Measurements from ENCODE around the gene SATB2. TPM values are rescaled to one million over a fixed set of nuclear protein-coding genes. Genes with fewer than 3 reads are reported as not detected.

SATB2 gene
- total RNA-seq, 1 donor from 2014 or later, result 1.3 TPM

DNA sequence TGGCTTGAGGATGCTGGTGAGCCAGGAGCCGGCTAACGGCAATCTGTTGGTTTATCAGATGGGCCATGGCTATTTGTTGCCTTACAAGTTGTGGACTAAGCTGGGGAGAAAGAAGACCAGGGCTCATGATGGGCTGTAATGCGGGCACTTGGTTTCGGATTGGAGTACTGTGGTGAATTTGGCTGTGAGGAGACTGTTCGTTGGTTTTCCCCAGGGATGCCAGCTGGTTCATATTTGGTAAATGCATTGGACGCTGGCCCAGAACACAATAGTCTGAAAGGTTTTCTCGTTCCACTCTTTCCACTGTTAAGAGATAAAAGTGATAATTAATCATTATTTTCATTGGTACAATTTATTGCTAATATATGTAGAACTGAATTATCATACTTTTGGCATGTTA lies 108.9 kb downstream of the SATB2 start:
- ATAC-seq (no peak), DNase-seq (no peak)
- intact Hi-C loops (cut with micrococcal nuclease), result no loop called here

DNA sequence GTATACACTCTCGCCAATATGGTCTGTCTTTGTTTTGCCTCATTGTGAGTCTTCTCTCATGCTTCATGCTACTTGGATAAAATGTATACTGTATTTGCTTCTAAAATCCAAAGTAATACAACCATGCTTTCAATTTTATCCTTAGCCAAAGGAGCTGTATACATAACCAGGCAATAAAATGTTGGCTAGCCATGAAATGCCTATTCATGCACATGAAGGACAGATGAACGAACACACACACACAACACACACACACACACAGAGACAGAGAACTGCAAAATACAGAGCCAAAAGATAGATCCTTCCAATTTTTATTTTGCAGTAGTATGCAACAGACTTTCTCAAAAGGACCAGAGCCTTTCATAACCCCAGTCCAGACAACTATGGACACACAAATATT lies 113.7 kb downstream of the SATB2 start:
- no peak for ATAC-seq
- no peak for DNase-seq

DNA sequence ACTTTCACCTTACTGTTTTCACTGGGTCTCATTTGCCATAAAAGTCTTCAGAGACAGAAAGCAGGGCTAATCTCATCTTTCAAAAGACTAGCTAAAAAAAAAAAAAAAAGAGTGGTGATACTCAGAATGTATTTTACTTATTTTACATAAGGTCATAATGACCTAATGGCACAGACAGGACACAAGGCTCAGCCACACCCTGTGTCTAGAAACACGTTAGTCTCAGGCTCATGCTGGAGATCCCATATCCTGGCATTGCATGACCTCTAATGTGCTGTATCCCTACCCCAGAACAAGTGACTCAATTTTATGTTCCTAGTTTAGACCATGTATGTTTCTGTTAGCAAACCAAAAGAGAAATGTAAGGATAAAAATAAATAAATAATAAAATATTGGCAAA lies 115.4 kb downstream of the SATB2 start:
- DNase-seq (no peak), ATAC-seq (no peak)
- intact Hi-C loops (cut with micrococcal nuclease), result no loop called here

More for the DNA sequence above, 113.7 kb downstream of the SATB2 start:
- intact Hi-C loops (cut with micrococcal nuclease), result no loop called here

DNA sequence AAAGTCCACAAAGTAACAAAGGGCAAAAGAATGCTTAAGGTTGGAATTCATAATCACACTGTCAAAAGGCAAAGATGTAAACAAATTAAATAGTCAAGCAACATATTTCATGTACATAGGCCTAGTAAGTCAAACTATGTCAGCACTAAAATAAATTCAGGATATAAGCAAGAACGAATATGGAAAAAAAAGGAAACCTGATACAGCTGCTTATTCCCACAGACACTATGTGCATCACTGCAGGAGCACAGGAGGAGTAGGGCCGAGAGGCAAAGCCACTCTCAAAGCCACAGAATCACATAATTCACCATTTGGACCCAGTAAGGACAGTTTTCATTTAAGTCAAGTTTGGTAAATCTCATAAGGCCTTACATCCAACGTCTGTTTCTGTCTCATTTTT lies 116.6 kb downstream of the SATB2 start:
- DNase-seq (no peak), ATAC-seq (no peak)
- intact Hi-C loops (cut with micrococcal nuclease), result no loop called here

DNA sequence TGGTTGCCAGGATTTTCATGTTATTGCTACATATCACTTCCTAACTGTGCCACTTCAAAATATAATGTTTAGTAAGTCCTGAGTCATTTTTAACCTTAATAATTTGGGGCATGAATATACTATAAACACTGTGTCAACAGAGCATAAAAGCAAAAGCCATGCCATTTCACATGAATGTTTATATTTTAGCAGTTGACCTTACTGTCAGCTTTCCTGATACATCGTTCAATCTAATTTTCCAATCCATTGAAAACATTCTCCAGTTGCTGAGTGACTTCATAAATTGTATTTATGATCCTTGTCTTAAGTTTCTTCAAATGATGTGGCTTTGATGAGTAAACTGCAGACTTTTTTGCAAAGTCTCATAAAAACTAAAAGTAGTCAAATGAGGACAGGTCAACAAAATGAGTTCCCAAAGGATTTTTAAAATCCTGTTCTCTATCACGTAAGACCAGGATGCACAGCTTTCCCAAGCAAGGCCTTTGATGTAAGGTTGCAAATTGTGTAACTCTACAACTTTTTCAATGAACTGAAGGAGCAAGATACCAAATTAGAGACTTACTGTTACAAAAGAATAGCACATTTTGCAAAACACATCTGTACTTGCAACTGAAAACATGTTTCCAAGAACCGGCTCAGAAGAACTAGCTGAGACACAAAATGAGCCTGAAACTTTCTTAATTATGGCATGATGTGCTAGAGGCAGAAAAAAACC lies 117.7 kb downstream of the SATB2 start:
- ATAC-seq (no peak), DNase-seq (no peak)
- intact Hi-C loops (cut with micrococcal nuclease), result no loop called here

DNA sequence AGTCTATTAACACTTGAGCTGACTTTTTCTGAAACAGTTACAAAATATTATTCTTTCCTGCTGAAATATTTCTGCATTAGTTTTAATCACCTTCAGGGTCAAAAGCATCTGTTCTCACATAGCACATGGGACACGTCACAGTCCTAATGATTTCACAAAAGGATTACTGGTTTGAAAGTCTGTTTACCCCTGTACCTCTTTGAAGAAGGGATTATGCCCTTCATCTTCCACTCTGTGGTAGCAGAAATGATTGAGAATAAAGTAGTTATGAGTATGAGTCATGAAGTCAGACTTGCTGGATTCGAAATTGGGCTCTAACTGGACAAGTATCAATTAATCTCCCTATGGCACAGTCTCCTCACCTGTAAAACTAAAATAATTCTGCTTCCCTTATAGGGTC lies 121.2 kb downstream of the SATB2 start:
- DNase-seq, result no peak
- intact Hi-C loops (cut with micrococcal nuclease), result no loop called here
- ATAC-seq, result no peak

DNA sequence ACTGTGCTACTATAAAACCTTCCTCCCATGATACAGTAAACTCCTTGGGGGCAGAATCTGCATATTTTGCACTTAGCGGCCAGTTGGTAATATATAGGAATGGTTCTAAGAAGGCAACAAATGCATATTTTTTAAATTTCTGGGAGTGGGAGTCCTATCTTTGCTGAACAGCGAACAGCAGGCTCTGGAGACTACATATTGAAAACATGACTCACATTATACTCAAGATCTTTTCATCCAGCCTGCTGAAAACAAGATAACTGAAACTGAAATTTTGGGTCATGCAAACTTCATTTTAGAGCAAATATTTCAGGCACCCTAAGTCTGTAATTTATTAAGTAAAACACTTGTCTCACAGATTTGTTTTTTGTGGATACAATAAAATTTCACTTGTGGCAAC lies 122.2 kb downstream of the SATB2 start:
- intact Hi-C loops (cut with micrococcal nuclease), result no loop called here

DNA sequence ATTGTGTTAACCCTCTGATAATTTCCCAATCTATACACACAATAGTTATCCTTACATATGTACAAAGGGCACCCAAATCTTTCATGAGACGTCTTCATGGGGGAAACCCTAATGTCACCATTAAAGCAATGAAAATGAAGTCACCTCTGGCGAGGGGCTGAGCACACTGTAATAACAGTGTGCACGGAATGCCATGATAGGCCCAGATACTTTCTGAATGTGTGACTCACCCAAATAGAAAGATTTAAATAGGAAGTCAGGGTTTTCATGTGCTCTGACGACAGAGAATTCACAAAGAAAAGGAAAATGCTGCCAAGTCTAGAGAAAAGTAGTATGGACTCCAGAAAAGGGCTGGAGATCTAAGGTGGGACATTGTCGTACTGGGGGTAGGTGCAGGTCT lies 128.3 kb downstream of the SATB2 start:
- no peak for ATAC-seq
- DNase-seq, result no peak
- intact Hi-C loops (cut with micrococcal nuclease), result no loop called here

More for the DNA sequence above, 122.2 kb downstream of the SATB2 start:
- ATAC-seq (no peak), DNase-seq (no peak)

DNA sequence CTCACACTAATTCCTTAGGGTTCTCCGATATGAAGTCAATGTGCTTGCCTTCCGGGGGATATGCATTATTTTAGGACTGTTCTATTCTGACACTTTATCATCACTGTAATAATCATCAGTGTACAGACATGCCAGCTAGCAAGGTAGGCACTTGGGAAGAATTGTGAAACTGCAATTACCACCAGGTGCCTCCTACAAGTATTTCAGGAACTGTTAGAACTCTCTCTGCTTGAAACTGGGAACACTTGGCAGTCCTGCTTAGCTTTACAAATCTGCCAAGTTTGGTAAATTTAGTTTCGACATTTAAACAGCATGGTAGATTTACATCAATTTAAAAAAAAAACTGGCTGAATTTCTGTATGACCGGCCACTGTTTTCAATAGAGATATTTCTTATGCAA lies 128.7 kb downstream of the SATB2 start:
- DNase-seq (no peak), ATAC-seq (no peak)
- intact Hi-C loops (cut with micrococcal nuclease), result no loop called here

DNA sequence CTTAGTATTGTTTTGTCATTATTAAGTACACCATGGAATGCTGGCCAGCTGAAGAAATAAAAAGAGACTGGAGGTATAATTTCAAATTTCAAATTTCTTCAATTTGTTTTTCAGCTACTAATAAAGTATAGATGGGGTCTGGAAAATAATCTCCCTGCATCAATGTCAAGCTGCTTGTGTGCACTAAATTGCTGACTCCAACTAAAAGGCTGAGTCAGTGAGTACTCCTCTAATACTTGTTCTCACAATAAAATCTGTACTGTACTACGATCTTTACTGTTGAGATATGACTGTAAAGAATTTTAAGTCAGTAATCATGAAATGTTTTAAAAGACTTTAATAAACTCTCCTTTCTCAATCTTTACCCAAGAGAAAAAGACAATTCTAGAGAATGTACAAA lies 131.9 kb downstream of the SATB2 start:
- no peak for DNase-seq
- ATAC-seq, result no peak
- intact Hi-C loops (cut with micrococcal nuclease), result no loop called here

DNA sequence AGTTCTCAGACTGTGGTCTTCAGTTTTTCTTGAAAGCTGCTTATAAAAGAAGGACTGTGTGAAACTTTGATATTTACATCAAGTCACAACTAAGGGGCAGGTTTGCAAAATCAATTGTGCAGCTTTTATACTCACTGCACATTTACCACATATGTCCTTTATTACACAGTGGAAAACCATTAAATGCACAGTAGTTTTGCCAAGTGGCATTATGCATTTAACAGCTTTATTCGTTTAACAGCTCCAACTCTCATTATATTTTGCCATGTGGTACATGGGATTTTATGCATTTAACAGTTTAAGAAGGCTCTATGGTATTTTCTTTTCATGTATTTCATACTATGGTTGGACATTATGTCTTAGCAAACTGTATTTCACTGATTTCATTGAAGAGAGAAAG lies 135.6 kb downstream of the SATB2 start:
- intact Hi-C loops (cut with micrococcal nuclease), result no loop called here
- no peak for DNase-seq
- ATAC-seq, result no peak

DNA sequence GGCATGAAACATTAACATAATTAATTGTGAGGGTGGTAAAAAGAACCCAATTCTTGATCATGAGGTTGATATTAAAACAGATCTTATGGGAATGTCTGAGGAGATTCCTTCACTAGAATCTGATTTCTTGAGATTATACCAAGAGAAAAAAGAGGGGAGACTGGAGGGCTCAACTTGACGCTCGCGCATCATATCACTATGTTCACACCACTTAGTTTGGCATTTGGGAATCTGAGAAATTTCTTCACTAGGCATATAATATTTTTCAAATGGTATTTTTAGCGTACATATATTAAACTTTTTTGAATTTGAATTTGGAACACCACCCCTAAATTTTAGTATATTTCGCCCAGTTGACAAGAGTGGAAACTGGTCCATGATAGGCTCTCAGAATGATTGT lies 140.1 kb downstream of the SATB2 start:
- intact Hi-C loops (cut with micrococcal nuclease), result no loop called here

DNA sequence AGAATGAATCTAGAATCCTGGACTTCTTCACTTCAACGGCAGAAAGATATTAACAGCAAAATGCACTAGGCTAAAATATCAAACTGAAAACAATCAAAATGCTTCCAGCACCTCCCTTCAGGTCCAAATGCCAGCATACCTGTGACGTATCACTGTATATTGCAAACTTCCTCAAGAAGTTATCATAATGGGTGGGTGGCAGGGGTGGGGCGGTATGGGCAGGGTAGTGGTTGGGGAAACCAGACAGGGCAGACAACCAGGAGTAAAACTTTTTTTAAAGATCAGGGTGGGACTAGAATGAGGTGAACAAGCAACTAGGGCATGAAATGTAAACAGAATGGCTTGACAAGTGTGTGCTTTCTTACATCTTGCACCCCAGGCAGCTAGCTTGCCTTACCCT lies 140.9 kb downstream of the SATB2 start:
- DNase-seq (no peak), ATAC-seq (no peak)
- intact Hi-C loops (cut with micrococcal nuclease), result no loop called here

More for the DNA sequence above, 140.1 kb downstream of the SATB2 start:
- ATAC-seq, result no peak
- DNase-seq, result no peak

DNA sequence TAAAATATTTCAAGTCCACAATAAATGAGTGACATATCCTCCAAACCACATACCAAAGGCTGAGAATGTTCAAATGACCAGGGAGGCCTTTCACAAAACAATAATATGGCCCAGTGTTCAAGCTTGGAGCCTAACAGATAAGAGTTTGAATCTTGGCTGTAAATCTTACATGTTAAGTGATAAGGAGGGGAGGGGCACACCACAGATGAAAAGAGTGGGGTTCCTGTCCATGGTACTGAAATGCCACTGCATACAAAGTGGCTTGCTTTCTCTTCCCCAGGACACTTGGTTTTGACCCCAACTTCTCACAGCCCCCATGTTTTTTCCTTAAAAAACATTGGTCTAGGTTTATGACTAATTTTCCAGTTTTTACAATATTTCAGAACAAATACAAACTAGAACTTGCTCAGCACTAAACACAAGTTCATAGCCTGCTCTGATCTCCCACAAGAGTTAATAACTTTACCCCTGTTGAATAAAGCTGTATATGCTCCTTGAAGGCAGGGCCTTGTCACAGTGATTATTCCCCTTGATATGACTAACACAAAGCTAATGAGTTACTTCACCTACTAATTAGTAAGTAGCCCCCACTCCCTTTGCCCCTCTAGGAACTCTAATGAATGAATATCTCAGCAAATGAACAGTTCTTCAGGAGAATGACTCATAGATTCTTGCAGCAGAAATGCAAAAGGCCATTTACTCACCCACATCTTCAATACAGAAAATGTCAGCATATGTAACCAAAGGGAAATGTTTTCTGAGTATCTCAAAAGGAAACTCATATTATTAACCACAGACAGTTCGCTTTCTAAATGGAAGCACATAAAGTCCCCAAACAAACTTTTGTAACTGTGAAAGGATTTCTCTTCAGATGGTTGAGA lies 142.2 kb downstream of the SATB2 start:
- ATAC-seq, result no peak
- DNase-seq, result no peak
- intact Hi-C loops (cut with micrococcal nuclease), result no loop called here

DNA sequence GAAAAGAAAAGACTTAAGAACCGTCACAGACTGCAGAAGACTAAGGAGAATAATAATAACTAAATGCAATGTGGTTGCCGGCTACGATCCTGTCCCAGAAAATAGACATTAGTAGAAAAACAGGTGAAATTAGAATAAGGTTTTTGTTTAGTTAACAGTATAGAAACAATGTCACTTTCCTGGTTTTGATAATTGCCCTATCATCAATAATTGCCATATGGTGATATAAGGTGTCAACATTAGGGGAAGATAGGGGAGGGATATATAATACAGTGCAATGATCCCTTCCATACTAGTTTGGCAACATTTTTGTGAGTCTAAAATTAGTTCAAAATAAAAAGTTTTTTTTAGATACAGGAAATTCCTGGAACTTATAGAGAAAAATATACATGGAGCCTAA lies 144.8 kb downstream of the SATB2 start:
- ATAC-seq, result no peak
- intact Hi-C loops (cut with micrococcal nuclease), result no loop called here

DNA sequence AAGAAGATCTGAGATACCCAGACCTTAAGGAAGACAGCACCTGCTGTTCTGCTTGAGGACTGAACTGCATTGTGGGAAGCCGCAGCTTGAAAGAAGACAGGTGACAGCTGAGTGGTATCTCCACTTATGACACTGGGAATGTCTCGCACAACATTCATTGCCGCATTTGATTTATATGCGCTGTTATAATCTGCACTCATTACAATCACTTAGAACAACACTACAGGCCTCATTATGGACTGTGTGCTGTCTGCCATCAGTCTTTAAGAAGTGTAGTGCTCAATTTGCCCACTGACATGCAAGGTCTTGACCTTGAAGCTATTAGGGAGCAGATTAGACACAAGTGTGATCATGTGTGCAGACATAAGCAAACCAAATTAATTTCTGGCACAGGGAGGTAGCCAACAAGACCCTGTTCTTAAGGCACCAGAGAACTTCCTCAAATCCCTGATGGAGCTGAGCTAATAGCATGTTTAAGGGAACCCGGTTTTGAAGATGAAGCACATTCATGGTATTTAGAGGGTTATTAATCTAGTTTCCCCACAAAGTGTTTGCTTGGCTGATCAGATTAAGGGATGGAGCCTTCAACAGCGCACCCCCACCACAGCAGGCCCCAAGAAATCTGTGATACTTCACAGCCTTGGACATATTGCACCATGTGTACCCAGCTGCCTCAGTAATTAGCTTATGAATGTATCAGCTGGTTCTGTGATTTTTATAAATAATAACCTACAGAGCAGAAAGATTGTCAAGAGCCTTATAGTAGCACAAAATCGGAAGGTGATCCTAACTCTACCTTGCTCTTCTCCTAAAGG lies 146.8 kb downstream of the SATB2 start:
- intact Hi-C loops (cut with micrococcal nuclease), result no loop called here
- ATAC-seq, result no peak
- no peak for DNase-seq

More for the DNA sequence above, 144.8 kb downstream of the SATB2 start:
- no peak for DNase-seq

DNA sequence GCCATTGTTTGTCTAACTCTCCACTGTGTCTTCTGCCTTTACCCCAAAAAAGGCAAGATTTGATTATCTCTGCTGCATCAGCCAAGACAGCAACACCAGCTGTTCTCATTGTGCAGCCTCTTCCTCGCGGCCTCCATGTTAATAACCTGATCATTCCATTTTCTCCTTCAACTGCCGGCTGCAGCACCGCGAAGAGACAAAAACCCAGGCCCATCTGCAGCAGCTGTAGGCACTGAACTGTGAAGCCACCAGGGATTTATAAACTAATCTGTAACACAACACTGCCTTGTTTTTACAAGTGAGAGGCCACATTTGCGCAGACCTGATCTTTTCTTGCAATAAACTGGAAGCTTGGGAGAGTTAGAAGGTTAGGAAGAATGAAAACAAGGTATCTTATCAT lies 147.8 kb downstream of the SATB2 start:
- ATAC-seq (no peak), DNase-seq (no peak)
- intact Hi-C loops (cut with micrococcal nuclease), result no loop called here

DNA sequence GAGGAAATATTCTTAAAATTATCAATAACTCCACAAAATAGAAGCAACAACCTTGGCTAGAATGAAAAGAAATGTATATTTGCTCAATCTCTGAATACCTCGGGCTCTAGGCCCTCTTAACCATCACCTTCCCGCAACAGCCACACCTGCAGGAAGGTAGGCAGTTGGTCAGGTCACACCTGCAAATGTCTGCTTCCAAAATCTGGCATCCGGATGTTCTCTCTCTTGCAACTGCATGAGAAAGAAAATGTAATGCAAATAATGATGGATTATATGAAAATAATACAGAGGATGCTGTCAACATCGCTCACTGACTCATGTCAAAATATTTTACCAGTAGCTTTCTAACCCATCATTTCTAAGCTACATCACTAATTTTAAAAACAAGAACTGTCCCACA lies 148.3 kb downstream of the SATB2 start:
- DNase-seq, result no peak
- ATAC-seq, result no peak
- intact Hi-C loops (cut with micrococcal nuclease), result no loop called here

DNA sequence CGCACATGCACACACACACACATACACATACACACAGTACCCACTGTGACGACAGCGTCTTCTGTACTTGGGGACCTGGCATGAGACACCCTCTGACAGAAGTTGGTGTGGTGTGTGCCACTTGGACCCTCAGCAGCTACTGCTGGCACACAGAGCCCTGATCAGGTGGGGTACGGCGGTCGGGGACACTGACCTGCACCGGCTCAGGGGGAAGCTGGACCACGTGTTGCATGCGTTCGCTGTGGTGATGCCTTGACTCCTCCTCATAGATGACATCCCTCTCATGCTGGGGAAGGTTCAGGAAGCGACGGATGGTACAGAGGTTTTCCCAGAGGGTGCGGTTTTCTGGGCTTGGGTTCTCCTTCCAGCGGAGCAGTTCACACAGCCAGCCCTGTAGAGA lies 149.2 kb downstream of the SATB2 start:
- ATAC-seq, result no peak
- no peak for DNase-seq
- intact Hi-C loops (cut with micrococcal nuclease), result no loop called here

DNA sequence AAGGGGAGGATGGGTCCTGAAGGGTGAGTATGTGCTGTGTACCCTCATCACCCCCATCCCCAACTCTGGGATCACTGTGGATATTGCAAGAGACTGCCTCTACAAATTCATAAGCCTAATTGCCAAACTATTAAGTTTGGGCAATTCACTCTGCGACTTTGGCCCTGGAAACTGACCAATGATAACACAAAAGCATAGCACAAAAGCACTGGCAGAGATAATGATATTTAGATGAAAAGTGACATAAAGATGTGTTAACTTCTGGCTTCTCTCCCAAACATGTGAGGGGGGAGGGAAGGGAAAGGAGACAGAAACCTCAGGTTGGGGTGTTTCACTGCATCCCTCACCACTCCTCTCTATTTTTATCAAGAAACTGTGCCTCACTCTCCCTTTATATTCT lies 150.3 kb downstream of the SATB2 start:
- ATAC-seq, result no peak
- no peak for DNase-seq
- intact Hi-C loops (cut with micrococcal nuclease), result no loop called here

Measured in left ventricle myocardium superior (tissue), 1 donor.